GM12872 (cell line): ENCODE measurements around the gene MFAP1.

Experiments used
- TF ChIP-seq, protein P1 (sequence below): IDR thresholded peaks from 3 replicates; pipeline ENCODE4 v1.5.1; 2011; ENCODE audit warnings: low read depth, mild to moderate bottlenecking, low read length, moderate library complexity; ENCODE audit not compliant: insufficient read depth

The MFAP1 gene

DNA sequence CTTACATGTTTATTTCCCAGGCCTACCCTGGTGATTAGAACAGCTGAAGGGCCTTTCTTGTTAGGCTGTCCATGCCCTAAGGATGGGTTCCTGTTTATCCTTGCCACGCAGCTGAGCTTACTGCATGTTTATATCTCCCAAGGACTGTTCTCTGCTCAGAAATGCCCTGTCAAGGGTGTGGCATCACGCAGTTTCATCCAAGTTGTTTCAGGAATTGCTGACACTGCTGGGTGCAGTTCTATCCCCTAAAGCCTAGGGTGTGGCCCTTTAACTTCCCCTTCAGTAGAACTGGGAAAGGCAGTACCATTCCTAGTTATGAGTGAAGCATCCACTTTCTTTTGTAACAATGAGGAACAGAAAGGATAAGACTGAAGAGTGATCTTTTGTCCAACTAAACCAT, 52.7 kb downstream of the MFAP1 start:
- TF ChIP-seq, protein P1, sequence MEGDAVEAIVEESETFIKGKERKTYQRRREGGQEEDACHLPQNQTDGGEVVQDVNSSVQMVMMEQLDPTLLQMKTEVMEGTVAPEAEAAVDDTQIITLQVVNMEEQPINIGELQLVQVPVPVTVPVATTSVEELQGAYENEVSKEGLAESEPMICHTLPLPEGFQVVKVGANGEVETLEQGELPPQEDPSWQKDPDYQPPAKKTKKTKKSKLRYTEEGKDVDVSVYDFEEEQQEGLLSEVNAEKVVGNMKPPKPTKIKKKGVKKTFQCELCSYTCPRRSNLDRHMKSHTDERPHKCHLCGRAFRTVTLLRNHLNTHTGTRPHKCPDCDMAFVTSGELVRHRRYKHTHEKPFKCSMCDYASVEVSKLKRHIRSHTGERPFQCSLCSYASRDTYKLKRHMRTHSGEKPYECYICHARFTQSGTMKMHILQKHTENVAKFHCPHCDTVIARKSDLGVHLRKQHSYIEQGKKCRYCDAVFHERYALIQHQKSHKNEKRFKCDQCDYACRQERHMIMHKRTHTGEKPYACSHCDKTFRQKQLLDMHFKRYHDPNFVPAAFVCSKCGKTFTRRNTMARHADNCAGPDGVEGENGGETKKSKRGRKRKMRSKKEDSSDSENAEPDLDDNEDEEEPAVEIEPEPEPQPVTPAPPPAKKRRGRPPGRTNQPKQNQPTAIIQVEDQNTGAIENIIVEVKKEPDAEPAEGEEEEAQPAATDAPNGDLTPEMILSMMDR = no peak

DNA sequence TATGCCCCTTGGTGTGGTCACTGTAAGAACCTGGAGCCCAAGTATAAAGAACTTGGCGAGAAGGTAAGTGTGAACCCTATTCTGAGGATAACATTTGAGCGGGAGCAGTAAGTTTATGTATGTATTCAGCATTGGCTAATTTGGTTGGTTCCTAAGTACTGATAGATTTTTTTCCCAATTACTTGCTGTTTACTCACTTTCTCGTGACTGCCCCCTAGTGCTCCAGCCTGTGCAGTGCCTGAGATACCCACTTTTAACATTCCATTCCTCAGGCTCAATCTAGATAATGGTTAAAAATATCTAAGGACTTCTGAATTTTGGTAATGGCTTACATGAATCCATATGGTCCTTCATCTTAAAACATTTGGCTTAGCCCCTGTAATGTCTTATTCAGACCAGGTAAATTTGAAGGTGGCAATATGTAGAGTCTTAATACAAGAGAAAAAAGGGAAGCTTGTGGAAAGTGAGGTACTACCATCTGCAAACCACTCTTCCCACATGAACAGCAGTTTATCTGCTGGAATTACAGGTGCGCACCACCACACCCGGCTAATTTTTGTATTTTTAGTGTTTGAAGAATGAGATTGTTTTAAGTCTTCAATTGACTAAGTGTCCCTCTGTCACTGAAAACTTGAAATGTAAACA, 54.8 kb downstream of the MFAP1 start:
- TF ChIP-seq, protein P1 = peak; percentile 86

GRCh38 chr15:43763819-43764446, 60.6 kb downstream of the MFAP1 start:
- TF ChIP-seq, protein P1 = no peak

- TF ChIP-seq, protein P1 = no peak
These were observed 61.7 kb downstream of the MFAP1 start for GRCh38 chr15:43762824-43763223.
